Astrocyte (in vitro differentiated cells and primary cell): ENCODE data around the gene INTS7.

Experiments
- EZH2 ChIP-seq: IDR thresholded peaks from 2 replicates; pipeline ENCODE4 v1.6.1; 2012; ENCODE audit warnings: mild to moderate bottlenecking, low read length, inconsistent platforms; ENCODE audit not compliant: insufficient read depth
- TF ChIP-seq, protein P1 (sequence below): IDR thresholded peaks from 2 replicates; pipeline ENCODE4 v1.5.1; 2011; ENCODE audit warnings: low read depth, mild to moderate bottlenecking, inconsistent platforms, low read length, moderate library complexity; ENCODE audit not compliant: insufficient read depth

- TF ChIP-seq, protein P1, sequence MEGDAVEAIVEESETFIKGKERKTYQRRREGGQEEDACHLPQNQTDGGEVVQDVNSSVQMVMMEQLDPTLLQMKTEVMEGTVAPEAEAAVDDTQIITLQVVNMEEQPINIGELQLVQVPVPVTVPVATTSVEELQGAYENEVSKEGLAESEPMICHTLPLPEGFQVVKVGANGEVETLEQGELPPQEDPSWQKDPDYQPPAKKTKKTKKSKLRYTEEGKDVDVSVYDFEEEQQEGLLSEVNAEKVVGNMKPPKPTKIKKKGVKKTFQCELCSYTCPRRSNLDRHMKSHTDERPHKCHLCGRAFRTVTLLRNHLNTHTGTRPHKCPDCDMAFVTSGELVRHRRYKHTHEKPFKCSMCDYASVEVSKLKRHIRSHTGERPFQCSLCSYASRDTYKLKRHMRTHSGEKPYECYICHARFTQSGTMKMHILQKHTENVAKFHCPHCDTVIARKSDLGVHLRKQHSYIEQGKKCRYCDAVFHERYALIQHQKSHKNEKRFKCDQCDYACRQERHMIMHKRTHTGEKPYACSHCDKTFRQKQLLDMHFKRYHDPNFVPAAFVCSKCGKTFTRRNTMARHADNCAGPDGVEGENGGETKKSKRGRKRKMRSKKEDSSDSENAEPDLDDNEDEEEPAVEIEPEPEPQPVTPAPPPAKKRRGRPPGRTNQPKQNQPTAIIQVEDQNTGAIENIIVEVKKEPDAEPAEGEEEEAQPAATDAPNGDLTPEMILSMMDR: no peak
- no peak for TF ChIP-seq EZH2
Observed at GRCh38 chr1:212042436-212042835, 7.1 kb upstream of the INTS7 start.
